Measurements from ENCODE around the gene KLHDC4. TPM values are rescaled to one million over a fixed set of nuclear protein-coding genes. Genes with fewer than 3 reads are reported as not detected.
A peak's percentile ranks its signal among the peaks of the same experiment; 100 is the strongest.

Gene KLHDC4
- total RNA-seq, 2 experiments from 2014 or later = 147 to 233 TPM

DNA sequence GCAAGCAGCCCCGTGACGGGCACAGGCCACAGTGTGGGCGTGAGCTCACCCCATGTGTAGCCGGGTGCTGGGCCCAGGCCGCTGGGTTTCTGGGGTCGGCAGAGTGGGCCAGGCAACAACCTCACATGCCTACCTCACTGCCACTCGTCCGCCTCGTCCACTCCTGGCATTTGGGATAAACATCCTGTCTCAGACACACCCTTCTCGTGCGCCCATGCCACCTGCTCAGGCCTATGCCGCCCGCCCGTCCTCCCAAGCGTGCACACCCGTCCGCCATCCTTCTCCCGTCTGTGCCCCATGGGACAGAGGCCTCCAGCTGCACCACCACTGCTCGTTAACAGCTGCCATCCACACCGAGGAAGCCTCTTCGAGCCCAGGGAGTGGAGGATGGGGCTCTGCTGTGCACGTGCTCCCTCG, 64.3 kb downstream of the KLHDC4 start:
- no peak for TF ChIP-seq EZH2phosphoT487 (IDR thresholded peaks at IDR 0.05; ENCODE audit: borderline replicate concordance, low read depth, low read length)
- TF ChIP-seq, protein P1, sequence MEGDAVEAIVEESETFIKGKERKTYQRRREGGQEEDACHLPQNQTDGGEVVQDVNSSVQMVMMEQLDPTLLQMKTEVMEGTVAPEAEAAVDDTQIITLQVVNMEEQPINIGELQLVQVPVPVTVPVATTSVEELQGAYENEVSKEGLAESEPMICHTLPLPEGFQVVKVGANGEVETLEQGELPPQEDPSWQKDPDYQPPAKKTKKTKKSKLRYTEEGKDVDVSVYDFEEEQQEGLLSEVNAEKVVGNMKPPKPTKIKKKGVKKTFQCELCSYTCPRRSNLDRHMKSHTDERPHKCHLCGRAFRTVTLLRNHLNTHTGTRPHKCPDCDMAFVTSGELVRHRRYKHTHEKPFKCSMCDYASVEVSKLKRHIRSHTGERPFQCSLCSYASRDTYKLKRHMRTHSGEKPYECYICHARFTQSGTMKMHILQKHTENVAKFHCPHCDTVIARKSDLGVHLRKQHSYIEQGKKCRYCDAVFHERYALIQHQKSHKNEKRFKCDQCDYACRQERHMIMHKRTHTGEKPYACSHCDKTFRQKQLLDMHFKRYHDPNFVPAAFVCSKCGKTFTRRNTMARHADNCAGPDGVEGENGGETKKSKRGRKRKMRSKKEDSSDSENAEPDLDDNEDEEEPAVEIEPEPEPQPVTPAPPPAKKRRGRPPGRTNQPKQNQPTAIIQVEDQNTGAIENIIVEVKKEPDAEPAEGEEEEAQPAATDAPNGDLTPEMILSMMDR (conservative IDR thresholded peaks at IDR 0.05; ENCODE audit: low read length) = no peak
- Histone ChIP-seq H2AFZ (ENCODE audit: low read length) (no peak overlapping the region), H4K20me1 (ENCODE audit: insufficient read depth, low read length) (no peaks in the 10 kb centered on the region), H3K4me1 (ENCODE audit: insufficient read depth, low read length, poor library complexity, severe bottlenecking) (peaks cover 73% of the 10 kb centered on the region), H3K36me3 (ENCODE audit: insufficient read depth, low read length) (peaks cover 72% of the 10 kb centered on the region), H3K9me2 (ENCODE audit: insufficient read depth, low read length) (no peaks in the 10 kb centered on the region), H3K79me2 (ENCODE audit: insufficient read depth, low read depth, low read length) (peaks cover 3% of the 10 kb centered on the region; the same call in 1 of the 2 replicates), H3K4me3 (ENCODE audit: low read depth, low read length, poor library complexity, severe bottlenecking) (peak overlapping the region; percentile 52), H3K27ac (ENCODE audit: low read depth, low read length, poor library complexity, severe bottlenecking) (peak overlapping the region; percentile 99), H3K4me2 (ENCODE audit: low read length) (peak overlapping the region; percentile 70), H3K9me3 (ENCODE audit: low read length) (no peaks in the 10 kb centered on the region)
- peak; percentile 98 for DNase-seq (ENCODE audit: low spot score)
- ChIA-PET CTCF (ENCODE audit: unreplicated experiment) (interaction anchor here (1.1 to 2.9 kb wide), 4 partner anchors 12 to 23 kb away, joined by 3 to 10 read pairs (median 6); no protein-coding TSS in a partner anchor), POLR2A (interaction anchor here (1.0 to 2.2 kb wide), 6 partner anchors 21 to 79 kb away, joined by 3 to 12 read pairs (median 4); no protein-coding TSS in a partner anchor)
- intact Hi-C loops (cut with micrococcal nuclease; ENCODE audit: unreplicated experiment) = loop anchor here (1.0 to 10.0 kb wide), 9 partner anchors 22 to 1266 kb away; partner anchors contain the start of gene MAP1LC3B
- no TSS peak for BruUV-seq (replicated peaks)

DNA sequence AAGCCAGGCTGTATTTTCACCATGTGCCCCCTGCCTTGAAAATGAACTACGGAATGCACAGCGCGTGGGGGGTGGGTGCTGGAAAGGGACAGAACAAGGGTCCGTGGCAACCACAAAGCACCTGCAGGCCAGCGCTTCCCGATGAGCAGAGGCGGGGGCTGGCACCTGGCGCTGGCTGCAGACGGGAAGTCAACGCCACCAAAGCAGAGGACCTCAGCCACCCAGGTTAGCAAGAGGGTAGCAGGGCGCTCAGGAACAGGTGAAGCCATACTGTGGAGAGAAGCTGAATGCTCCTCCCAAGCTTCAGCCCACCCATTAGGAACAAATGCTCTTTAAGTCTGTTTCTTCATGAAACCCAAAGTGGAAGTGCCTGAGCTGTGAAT, 64.7 kb downstream of the KLHDC4 start:
- intact Hi-C loops (cut with micrococcal nuclease; ENCODE audit: unreplicated experiment) = loop anchor here (1.0 to 10.0 kb wide), 9 partner anchors 22 to 1266 kb away; partner anchors contain the start of gene MAP1LC3B
- ChIA-PET CTCF (ENCODE audit: unreplicated experiment) (interaction anchor here (0.6 to 2.9 kb wide), 3 partner anchors 12 to 164 kb away, joined by 3 to 10 read pairs (median 4); no protein-coding TSS in a partner anchor), POLR2A (interaction anchor here (0.6 to 2.2 kb wide), 6 partner anchors 9 to 346 kb away, joined by 3 to 12 read pairs (median 6); no protein-coding TSS in a partner anchor)
- BruUV-seq (replicated peaks) = no TSS peak
- peak overlapping the region; percentile 99 for H3K27ac ChIP-seq (ENCODE audit: low read depth, low read length, poor library complexity, severe bottlenecking)
- peaks cover 73% of the 10 kb centered on the region for H3K4me1 ChIP-seq (ENCODE audit: insufficient read depth, low read length, poor library complexity, severe bottlenecking)
- H3K9me2 ChIP-seq (ENCODE audit: insufficient read depth, low read length) = no peaks in the 10 kb centered on the region
- peak overlapping the region; percentile 70 for H3K4me2 ChIP-seq (ENCODE audit: low read length)
- peak overlapping the region; percentile 52 for H3K4me3 ChIP-seq (ENCODE audit: low read depth, low read length, poor library complexity, severe bottlenecking)
- H4K20me1 ChIP-seq (ENCODE audit: insufficient read depth, low read length) = no peaks in the 10 kb centered on the region
- H2AFZ ChIP-seq (ENCODE audit: low read length) = no peak overlapping the region
- peaks cover 72% of the 10 kb centered on the region for H3K36me3 ChIP-seq (ENCODE audit: insufficient read depth, low read length)
- TF ChIP-seq, protein P1 (conservative IDR thresholded peaks at IDR 0.05; ENCODE audit: low read length) = no peak
- no peak for TF ChIP-seq EZH2phosphoT487 (IDR thresholded peaks at IDR 0.05; ENCODE audit: borderline replicate concordance, low read depth, low read length)
- no peaks in the 10 kb centered on the region for H3K9me3 ChIP-seq (ENCODE audit: low read length)
- peak; percentile 96 for DNase-seq (ENCODE audit: low spot score)
- H3K79me2 ChIP-seq (ENCODE audit: insufficient read depth, low read depth, low read length) = peaks cover 3% of the 10 kb centered on the region; the same call in 1 of the 2 replicates

All from OCI-LY7 (cell line).